Psoas muscle (tissue), 8 donors: ENCODE results near the gene RASSF8. TPM values are rescaled to one million over a fixed set of nuclear protein-coding genes. Genes with fewer than 3 reads are reported as not detected.

Experiments
- ATAC-seq, 4 donors: fragments of 200-7000 bp; cut with Tn5 transposase; one replicate each; pipeline ENCODE4 v1.9.1; 2020; ENCODE audit warnings: moderate library complexity in 3 of 4, mild to moderate bottlenecking in 2 of 4
- DNase-seq, 2 donors: peaks; one replicate each; pipeline ENCODE4 v3.0.0-alpha.2; 2020
- H3K27ac ChIP-seq: fragments of 200-600 bp; one replicate; pipeline ENCODE4 v1.8.0; 2022
- H3K27me3 ChIP-seq, 3 donors: fragments of 200-600 bp in 1 of 3; one replicate each; pipeline versions ENCODE4 v1.6.1 to v1.8.0; 2013 to 2022; ENCODE audit warnings: low read length in 2 of 3, mild to moderate bottlenecking in 2 of 3, moderate library complexity in 1 of 3; ENCODE audit not compliant: insufficient read depth in 3 of 3
- H3K36me3 ChIP-seq, 2 donors: fragments of 200-600 bp in 1 of 2; one replicate each; pipeline versions ENCODE4 v1.6.1 to v1.8.0; 2013 to 2022; ENCODE audit warnings: low read depth in 1 of 2, mild to moderate bottlenecking in 1 of 2, moderate library complexity in 1 of 2; ENCODE audit not compliant: insufficient read depth in 1 of 2
- H3K4me1 ChIP-seq: fragments of 200-600 bp; one replicate; pipeline ENCODE4 v1.8.0; 2022
- H3K4me3 ChIP-seq: fragments of 200-600 bp; one replicate; pipeline ENCODE4 v1.8.0; 2022; ENCODE audit warnings: mild to moderate bottlenecking
- H3K9me3 ChIP-seq: fragments of 200-600 bp; one replicate; pipeline ENCODE4 v1.8.0; 2022
- WGBS, 3 donors: extraction: QIAGEN DNeasy Blood & Tissue Kit; methylation state at CpG; one replicate each; pipeline versions ENCODE4 v1.1.6 to v1.1.7; 2013; 5-methylcytosine and 5-hydroxymethylcytosine counted together
- intact Hi-C, 2 donors: fragments of 100-400 bp; cut with DNase I; formaldehyde crosslinking; loops; one replicate each; pipeline versions ENCODE4 v1.11.0 to v1.14.2; 2022
- polyA plus RNA-seq, 3 donors: library from polyadenylated mRNA; stranded (reverse); fragments of 200-250 nt; gene quantifications; one replicate each; pipeline ENCODE4 v1.2.3, GENCODE V29; 2013
- total RNA-seq, 4 donors: library from RNA; stranded (reverse); fragmentation: NEBNext Ultra II Directional in 2 of 4; extraction: Animal tissue kit (Norgen Biotek cat#: 25700) in 2 of 4; gene quantifications; one replicate each; pipeline versions ENCODE4 v1.2.1 to v1.2.4, GENCODE V29; 2021 to 2023
- TF ChIP-seq, protein P1 (sequence below): fragments of 200-600 bp; IDR thresholded peaks from one replicate; pipeline ENCODE4 v1.8.0; 2022; ENCODE audit warnings: antibody characterized with exemption
- donor health status: healthy with polysubstance abuse.
- donor health status: DM: no; HTN: no; CAD: no; lungs with moderate emphysema.
- donor health status: Bipolar disorder and iron deficiency.
- donor health status: healthy.
- donor health status: DM: yes; HTN: yes; CAD: no.
- donor health status: DM: no; HTN: no; CAD: no.
- donor health status: DM: no; HTN: no; CAD: no.
- donor health status: DM: yes; HTN: yes; CAD: no.

Gene RASSF8
- total and polyA plus RNA-seq, 7 donors: 7.7 to 80.3 (median 41.9) TPM

DNA sequence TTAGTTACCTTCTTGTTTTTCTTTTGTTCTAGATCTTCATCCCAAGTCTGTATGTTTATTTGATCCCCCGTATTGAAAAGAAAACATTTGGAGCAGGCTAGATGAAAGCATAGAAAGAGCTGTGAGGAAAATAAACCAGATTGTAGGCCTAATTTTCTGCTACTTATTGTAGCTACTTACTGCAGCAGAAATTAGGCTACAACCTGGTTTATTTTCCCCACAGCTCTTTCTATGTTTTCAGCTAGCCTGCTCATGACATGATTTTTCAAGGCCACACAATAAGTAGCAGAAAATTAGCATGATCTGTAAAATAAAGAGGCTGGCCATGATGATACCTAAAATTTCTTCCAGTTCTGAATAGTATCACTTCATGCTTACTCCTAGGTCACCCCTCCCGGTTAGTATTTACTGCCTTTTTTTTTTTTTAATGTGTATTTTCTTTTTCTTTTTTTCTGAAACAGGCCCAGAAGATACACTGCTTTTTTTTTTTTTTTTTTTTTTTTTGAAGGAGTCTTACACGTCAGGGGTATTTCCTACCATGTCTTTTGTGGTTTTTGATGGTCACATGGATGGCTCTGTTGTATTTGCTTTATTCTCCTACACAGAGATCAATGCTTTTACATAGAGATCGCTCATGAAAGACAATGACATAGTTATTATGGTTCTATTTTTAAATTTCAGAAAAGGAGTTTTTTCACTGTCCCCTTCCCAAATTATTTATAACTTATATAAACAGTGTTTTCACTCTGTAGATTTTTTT is 134.0 kb downstream of the RASSF8 start:
- ATAC-seq (no peak), DNase-seq (no peak)
- no peaks in the 10 kb centered on the region for H3K27me3 ChIP-seq
- H3K27ac ChIP-seq: no peak overlapping the region
- intact Hi-C loops: loop anchor here (10.0 kb wide), 2 partner anchors 342 to 612 kb away; no protein-coding TSS in a partner anchor
- 82 to 88% (median 84%) methylated on average over 4 of the region's 4 CpGs for WGBS, 3 donors
- no peaks in the 10 kb centered on the region for H3K9me3 ChIP-seq
- no peak overlapping the region for H3K4me3 ChIP-seq
- no peaks in the 10 kb centered on the region for H3K36me3 ChIP-seq
- peaks cover 4% of the 10 kb centered on the region for H3K4me1 ChIP-seq
- TF ChIP-seq, protein P1, sequence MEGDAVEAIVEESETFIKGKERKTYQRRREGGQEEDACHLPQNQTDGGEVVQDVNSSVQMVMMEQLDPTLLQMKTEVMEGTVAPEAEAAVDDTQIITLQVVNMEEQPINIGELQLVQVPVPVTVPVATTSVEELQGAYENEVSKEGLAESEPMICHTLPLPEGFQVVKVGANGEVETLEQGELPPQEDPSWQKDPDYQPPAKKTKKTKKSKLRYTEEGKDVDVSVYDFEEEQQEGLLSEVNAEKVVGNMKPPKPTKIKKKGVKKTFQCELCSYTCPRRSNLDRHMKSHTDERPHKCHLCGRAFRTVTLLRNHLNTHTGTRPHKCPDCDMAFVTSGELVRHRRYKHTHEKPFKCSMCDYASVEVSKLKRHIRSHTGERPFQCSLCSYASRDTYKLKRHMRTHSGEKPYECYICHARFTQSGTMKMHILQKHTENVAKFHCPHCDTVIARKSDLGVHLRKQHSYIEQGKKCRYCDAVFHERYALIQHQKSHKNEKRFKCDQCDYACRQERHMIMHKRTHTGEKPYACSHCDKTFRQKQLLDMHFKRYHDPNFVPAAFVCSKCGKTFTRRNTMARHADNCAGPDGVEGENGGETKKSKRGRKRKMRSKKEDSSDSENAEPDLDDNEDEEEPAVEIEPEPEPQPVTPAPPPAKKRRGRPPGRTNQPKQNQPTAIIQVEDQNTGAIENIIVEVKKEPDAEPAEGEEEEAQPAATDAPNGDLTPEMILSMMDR: no peak

DNA sequence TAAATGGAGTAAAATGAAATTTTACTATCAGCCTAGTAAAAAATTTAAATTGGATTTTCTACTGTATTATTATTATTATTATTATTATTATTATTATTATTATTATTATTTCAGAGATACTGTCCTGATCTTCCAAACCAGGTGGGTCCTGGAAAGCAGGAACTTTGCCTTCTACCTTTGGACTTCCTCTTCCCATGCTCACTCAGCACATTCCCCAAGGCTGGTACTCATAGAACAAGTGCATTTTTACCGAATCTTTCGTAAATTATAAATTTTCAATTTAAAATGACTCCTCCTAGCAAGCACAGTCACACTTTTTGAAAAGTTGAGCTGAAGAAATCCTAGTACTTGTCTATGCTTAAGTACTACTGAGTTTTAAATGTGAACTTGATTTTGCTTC is 136.7 kb downstream of the RASSF8 start:
- no peaks in the 10 kb centered on the region for H3K36me3 ChIP-seq
- intact Hi-C loops: loop anchor here (5.0 to 10.0 kb wide), 3 partner anchors 337 to 610 kb away; no protein-coding TSS in a partner anchor
- ATAC-seq (no peak), DNase-seq (no peak)
- TF ChIP-seq, protein P1: no peak
- no peaks in the 10 kb centered on the region for H3K27me3 ChIP-seq
- no peak overlapping the region for H3K4me3 ChIP-seq
- WGBS, 3 donors: 97 to 99% (median 97%) methylated on average over 2 of the region's 2 CpGs
- no peaks in the 10 kb centered on the region for H3K9me3 ChIP-seq
- no peak overlapping the region for H3K27ac ChIP-seq
- peaks cover 8% of the 10 kb centered on the region for H3K4me1 ChIP-seq

DNA sequence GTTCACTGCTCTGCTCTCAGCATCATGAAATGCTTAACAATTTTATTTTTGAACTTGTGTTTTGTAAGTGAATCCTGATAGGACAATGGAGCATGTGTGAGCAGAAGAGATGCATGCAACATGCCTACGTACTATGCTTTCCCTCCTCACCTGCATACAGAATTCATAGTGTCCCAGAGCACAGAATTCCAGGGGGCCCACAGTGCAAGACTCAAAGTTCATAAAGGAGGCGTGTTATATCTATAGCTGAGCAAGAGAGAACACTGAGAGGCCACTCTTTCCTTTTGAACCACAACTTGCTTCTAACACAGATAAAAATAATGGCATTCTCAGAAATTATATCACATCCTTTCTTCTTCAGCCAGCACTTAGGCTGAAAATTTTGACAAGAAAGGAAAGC is 137.6 kb downstream of the RASSF8 start:
- no peaks in the 10 kb centered on the region for H3K9me3 ChIP-seq
- no peak overlapping the region for H3K27ac ChIP-seq
- DNase-seq: no peak
- no peaks in the 10 kb centered on the region for H3K36me3 ChIP-seq
- 96 to 99% (median 98%) methylated on average over 2 of the region's 2 CpGs for WGBS, 3 donors
- intact Hi-C loops: loop anchor here (5.0 to 10.0 kb wide), 3 partner anchors 336 to 609 kb away; no protein-coding TSS in a partner anchor
- TF ChIP-seq, protein P1: no peak
- no peak overlapping the region for H3K4me3 ChIP-seq
- no peaks in the 10 kb centered on the region for H3K27me3 ChIP-seq
- H3K4me1 ChIP-seq: peaks cover 8% of the 10 kb centered on the region
- ATAC-seq: no peak

DNA sequence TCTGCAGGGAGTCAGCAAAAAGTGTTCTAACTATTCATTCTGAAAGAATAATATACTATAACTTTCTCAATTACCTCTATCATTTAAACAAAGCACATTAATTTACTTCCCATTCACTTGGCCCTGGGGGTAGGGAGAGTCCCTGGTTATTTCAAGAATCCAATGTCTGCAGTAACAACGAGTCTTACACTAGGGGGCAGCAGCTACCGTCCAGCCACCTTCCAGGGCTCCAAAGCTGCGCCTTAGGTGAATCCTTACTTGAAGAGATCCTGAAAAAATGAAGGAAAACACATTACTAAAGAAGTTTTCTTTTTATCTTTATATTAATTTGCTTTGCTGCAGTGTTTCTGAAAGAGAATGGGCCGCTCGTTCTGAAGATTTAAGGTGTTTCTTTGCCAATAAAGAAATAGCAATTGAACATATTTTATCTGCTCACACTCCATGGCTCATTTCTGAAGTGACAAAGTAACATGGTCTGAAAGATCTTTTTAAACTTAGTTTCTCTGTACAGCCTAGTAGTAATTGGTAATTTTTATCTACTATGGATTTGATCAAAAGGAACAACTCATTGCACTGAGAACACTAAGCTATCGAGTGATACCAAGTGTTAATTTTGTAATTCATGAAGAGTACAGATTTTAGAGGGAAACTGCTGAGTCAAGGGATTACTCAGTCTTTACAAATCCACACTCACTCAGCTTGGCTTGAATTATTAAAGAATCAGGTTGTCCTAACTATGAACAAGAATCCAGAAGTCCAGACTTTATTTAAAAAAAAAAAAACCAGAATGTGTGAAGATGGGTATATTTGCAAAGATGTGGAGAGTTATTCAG is 138.8 kb downstream of the RASSF8 start:
- H3K27ac ChIP-seq: no peak overlapping the region
- TF ChIP-seq, protein P1: peak; percentile 94
- H3K4me3 ChIP-seq: no peak overlapping the region
- intact Hi-C loops: loop anchor here (5.0 to 10.0 kb wide), 3 partner anchors 335 to 608 kb away; no protein-coding TSS in a partner anchor
- H3K27me3 ChIP-seq: no peaks in the 10 kb centered on the region
- 12 to 21% (median 14%) methylated on average over 6 of the region's 6 CpGs for WGBS, 3 donors
- H3K36me3 ChIP-seq: no peaks in the 10 kb centered on the region
- H3K4me1 ChIP-seq: peaks cover 8% of the 10 kb centered on the region
- peak; percentile 67 to 82 for DNase-seq
- peak; percentile 92 to 99 (median 98) for ATAC-seq
- H3K9me3 ChIP-seq: no peaks in the 10 kb centered on the region
